IgD-negative memory B cell (primary cell): ENCODE results near the gene BRAP. TPM values are rescaled to one million over a fixed set of nuclear protein-coding genes. Genes with fewer than 3 reads are reported as not detected.

ENCODE experiments used
- polyA plus RNA-seq: library from polyadenylated mRNA; unstranded; fragments of 300-500 nt; fragmentation: Illumina TruSeq; gene quantifications from one replicate; pipeline ENCODE4 v1.2.3, GENCODE V29; 2021

Gene BRAP
- polyA plus RNA-seq, 1 donor from 2014 or later = 20.5 TPM

Other genes with a start within 250 kb of the BRAP start
- 25.1 TPM for gene ATXN2, start 86.6 kb downstream of the BRAP start, polyA plus RNA-seq
- gene ACAD10, start 97 bp upstream of the BRAP start, polyA plus RNA-seq = 17.5 TPM
- 11.9 TPM for gene ALDH2, start 81.0 kb upstream of the BRAP start, polyA plus RNA-seq
- 35.0 TPM for gene MAPKAPK5, start 156.3 kb upstream of the BRAP start, polyA plus RNA-seq